Common myeloid progenitor, CD34-positive (primary cell): Measurements from ENCODE around the gene TOP3B.

Experiments used
- CTCF ChIA-PET: fragments of 350-600 bp; sonication (Branson Sonifier 250); formaldehyde crosslinking; loops from one replicate; lab custom pipeline; 2021; ENCODE audit warnings: antibody characterized with exemption; lab: Charles Lee
- POLR2A ChIA-PET: fragments of 350-600 bp; sonication (Branson Sonifier 250); formaldehyde crosslinking; loops from one replicate; lab custom pipeline; 2021; ENCODE audit warnings: antibody characterized with exemption; lab: Charles Lee
- DNase-seq, 3 donors: peaks; one replicate each; pipeline versions ENCODE4 v3.0.0 to v3.0.0-alpha.2; 2013
- H3K27ac ChIP-seq, 2 experiments: 1 replicate in 1 of 2; 2 replicates in 1 of 2; pipeline ENCODE4 v1.7.0; 2013; ENCODE audit warnings: inconsistent platforms in 2 of 2, low read length in 2 of 2, mild to moderate bottlenecking in 2 of 2, low read depth in 1 of 2, moderate library complexity in 1 of 2; ENCODE audit not compliant: severe bottlenecking in 2 of 2, insufficient read depth in 1 of 2, poor library complexity in 1 of 2
- H3K27me3 ChIP-seq, 5 experiments: replicated peaks in 2 of 5; 1 replicate in 3 of 5; 2 replicates in 2 of 5; pipeline versions ENCODE4 v1.6.1 to v1.7.0; 2013; ENCODE audit warnings: low read length in 4 of 5, mild to moderate bottlenecking in 2 of 5, moderate library complexity in 2 of 5, inconsistent platforms in 1 of 5; ENCODE audit not compliant: insufficient read depth in 5 of 5, control insufficient read depth in 4 of 5
- H3K36me3 ChIP-seq, 4 experiments: 1 replicate in 2 of 4; 2 replicates in 2 of 4; pipeline versions ENCODE4 v1.6.1 to v1.7.0; 2013; ENCODE audit warnings: low read length in 3 of 4, control low read depth in 1 of 4, mild to moderate bottlenecking in 1 of 4; ENCODE audit not compliant: control insufficient read depth in 4 of 4, insufficient read depth in 4 of 4
- H3K4me1 ChIP-seq, 4 experiments: 1 replicate in 3 of 4; 2 replicates in 1 of 4; pipeline versions ENCODE4 v1.6.1 to v1.7.1; 2013; ENCODE audit warnings: low read length in 3 of 4, mild to moderate bottlenecking in 3 of 4, control low read depth in 1 of 4, inconsistent platforms in 1 of 4, moderate library complexity in 1 of 4; ENCODE audit not compliant: control insufficient read depth in 4 of 4, insufficient read depth in 4 of 4; ENCODE audit errors: control extremely low read depth in 1 of 4
- H3K4me3 ChIP-seq, 7 experiments: 1 replicate in 4 of 7; 2 replicates in 3 of 7; pipeline versions ENCODE4 v1.5.1 to v1.7.0; 2013; ENCODE audit warnings: mild to moderate bottlenecking in 7 of 7, low read length in 6 of 7, moderate library complexity in 6 of 7, inconsistent platforms in 2 of 7, low read depth in 2 of 7, control low read depth in 1 of 7; ENCODE audit not compliant: insufficient read depth in 4 of 7, control insufficient read depth in 1 of 7; ENCODE audit errors: extremely low read depth in 1 of 7
- H3K9me3 ChIP-seq, 5 experiments: 1 replicate in 4 of 5; 2 replicates in 1 of 5; pipeline versions ENCODE4 v1.6.1 to v1.7.1; 2013; ENCODE audit warnings: low read length in 4 of 5, mild to moderate bottlenecking in 2 of 5, inconsistent platforms in 1 of 5, low read depth in 1 of 5, moderate library complexity in 1 of 5; ENCODE audit not compliant: control insufficient read depth in 4 of 5, insufficient read depth in 2 of 5; ENCODE audit errors: control extremely low read depth in 1 of 5
- WGBS: methylation state at CpG from one replicate; pipeline ENCODE4 v1.1.5; 2013; ENCODE audit not compliant: insufficient coverage; 5-methylcytosine and 5-hydroxymethylcytosine counted together

Gene TOP3B

GRCh38 chr22:22001664-22002525 lies 19.3 kb upstream of the TOP3B start:
- no peak overlapping the region for H3K27ac ChIP-seq
- DNase-seq = no peak
- H3K4me1 ChIP-seq = no peaks in the 10 kb centered on the region
- H3K27me3 ChIP-seq = peaks cover 0 to 3% (median 0%) of the 10 kb centered on the region in 5 experiments
- no peaks in the 10 kb centered on the region for H3K9me3 ChIP-seq
- no peaks in the 10 kb centered on the region for H3K36me3 ChIP-seq
- POLR2A ChIA-PET = no interaction called here
- no peak overlapping the region for H3K4me3 ChIP-seq
- WGBS = 100% methylated on average over 2 of the region's 2 CpGs
- CTCF ChIA-PET = interaction anchor here (0.5 to 0.6 kb wide), 2 partner anchors 16 to 837 kb away, joined by 3 read pairs; no protein-coding TSS in a partner anchor

DNA sequence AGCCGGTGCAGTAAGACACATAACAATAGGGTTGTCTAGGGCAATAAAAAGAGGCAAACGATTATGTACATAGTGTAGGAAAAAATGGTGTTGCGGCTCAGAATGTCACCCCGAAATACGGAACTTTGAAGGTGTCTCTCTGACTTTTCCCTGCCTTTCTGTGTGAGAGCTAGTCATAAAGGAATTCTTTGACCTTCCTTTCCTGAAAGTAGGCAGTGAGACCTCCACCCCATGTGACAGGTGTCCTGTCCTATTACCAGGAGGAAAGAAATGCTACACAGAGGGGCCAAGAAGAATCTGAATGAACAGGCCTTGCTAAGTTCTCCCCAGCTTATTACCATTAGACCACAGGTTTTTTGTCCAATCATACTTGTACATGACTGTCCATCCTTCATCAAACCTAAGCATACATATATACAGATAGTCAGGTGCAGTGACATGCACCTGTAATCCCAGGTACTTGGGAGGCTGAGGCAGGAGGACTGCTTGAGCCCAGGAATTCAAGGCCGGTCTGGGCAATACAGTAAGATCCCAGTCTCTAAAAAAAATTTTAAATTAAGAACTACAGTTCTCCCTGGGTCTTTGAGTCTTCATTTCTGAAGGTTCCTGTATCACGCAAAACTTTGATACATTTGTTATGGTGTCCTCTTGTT lies 16.1 kb upstream of the TOP3B start:
- WGBS = 98% methylated on average over 6 of the region's 7 CpGs
- Histone ChIP-seq H3K9me3 (no peaks in the 10 kb centered on the region), H3K27ac (no peak overlapping the region), H3K4me1 (no peaks in the 10 kb centered on the region), H3K27me3 (peaks cover 0 to 5% (median 0%) of the 10 kb centered on the region in 5 experiments), H3K36me3 (no peaks in the 10 kb centered on the region), H3K4me3 (no peak overlapping the region)
- ChIA-PET CTCF (interaction anchor here (1.5 kb wide), 1 partner anchor 9 kb away, joined by 3 read pairs; no protein-coding TSS in a partner anchor), POLR2A (no interaction called here)
- DNase-seq = no peak

DNA sequence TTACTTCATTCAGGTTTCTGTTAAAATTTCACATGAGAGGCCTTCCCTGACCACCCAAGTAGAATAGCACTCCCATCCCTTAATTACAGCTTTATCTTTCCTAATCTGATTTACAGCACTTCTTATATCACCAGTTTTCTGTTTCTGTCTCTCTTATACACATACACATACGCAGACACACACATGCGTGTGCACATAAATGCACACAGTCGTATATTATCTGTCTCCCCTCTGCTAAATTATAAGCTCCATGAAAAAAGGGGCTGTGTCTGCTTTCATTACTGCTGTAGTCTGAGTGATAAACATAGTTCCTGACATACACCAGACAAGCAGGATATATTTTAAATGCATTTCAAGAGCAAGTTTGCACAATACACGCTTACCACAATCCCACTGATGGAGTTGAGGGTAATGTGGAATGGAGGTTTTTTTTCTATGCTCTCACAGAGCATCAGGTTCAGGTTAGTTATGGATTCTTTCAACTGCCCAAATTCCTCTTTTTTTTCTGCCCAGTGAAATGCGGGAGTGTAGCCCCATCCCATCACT lies 13.7 kb upstream of the TOP3B start:
- Histone ChIP-seq H3K4me1 (no peaks in the 10 kb centered on the region), H3K9me3 (no peaks in the 10 kb centered on the region), H3K4me3 (no peak overlapping the region), H3K36me3 (no peaks in the 10 kb centered on the region), H3K27ac (no peak overlapping the region), H3K27me3 (peaks cover 0 to 8% (median 0%) of the 10 kb centered on the region in 5 experiments)
- no peak for DNase-seq
- POLR2A ChIA-PET = no interaction called here
- WGBS = 100% methylated on average over 3 of the region's 5 CpGs
- CTCF ChIA-PET = interaction anchor here (1.5 kb wide), 1 partner anchor 14 kb away, joined by 4 read pairs; the partner anchor contains the start of gene TOP3B

DNA sequence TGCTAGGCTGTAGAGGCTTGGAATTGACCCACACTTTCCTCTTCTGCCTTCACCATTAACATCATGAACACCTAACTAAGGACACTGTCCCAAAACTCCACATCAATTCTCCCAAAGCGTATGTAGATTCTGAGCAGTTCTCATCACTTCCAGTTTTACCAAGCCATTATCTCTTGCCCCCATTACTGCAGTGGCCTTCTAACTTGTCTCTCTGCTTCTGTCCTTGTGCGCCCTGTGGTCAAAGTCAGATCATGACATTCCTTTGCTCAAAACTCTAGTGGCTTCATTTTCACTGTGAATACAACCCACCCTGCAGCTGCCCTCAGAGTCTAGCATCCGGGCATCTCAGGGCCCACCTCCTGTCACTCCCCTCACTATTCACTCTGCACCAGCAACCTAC lies 13.1 kb upstream of the TOP3B start:
- H3K4me3 ChIP-seq = no peak overlapping the region
- H3K27me3 ChIP-seq = peaks cover 0 to 8% (median 0%) of the 10 kb centered on the region in 5 experiments
- 96% methylated on average over 3 of the region's 3 CpGs for WGBS
- DNase-seq = no peak
- no peaks in the 10 kb centered on the region for H3K9me3 ChIP-seq
- no peaks in the 10 kb centered on the region for H3K36me3 ChIP-seq
- no peak overlapping the region for H3K27ac ChIP-seq
- no peaks in the 10 kb centered on the region for H3K4me1 ChIP-seq
- CTCF ChIA-PET = interaction anchor here (1.5 kb wide), 1 partner anchor 13 kb away, joined by 4 read pairs; the partner anchor contains the start of gene TOP3B
- POLR2A ChIA-PET = no interaction called here

GRCh38 chr22:21994881-21995444 lies 12.4 kb upstream of the TOP3B start:
- POLR2A ChIA-PET = no interaction called here
- no peaks in the 10 kb centered on the region for H3K4me1 ChIP-seq
- no peaks in the 10 kb centered on the region for H3K36me3 ChIP-seq
- CTCF ChIA-PET = no interaction called here
- H3K9me3 ChIP-seq = no peaks in the 10 kb centered on the region
- H3K27ac ChIP-seq = no peak overlapping the region
- 89% methylated on average over 3 of the region's 3 CpGs for WGBS
- no peak overlapping the region for H3K4me3 ChIP-seq
- no peak for DNase-seq
- peaks cover 0 to 6% (median 0%) of the 10 kb centered on the region in 5 experiments for H3K27me3 ChIP-seq

DNA sequence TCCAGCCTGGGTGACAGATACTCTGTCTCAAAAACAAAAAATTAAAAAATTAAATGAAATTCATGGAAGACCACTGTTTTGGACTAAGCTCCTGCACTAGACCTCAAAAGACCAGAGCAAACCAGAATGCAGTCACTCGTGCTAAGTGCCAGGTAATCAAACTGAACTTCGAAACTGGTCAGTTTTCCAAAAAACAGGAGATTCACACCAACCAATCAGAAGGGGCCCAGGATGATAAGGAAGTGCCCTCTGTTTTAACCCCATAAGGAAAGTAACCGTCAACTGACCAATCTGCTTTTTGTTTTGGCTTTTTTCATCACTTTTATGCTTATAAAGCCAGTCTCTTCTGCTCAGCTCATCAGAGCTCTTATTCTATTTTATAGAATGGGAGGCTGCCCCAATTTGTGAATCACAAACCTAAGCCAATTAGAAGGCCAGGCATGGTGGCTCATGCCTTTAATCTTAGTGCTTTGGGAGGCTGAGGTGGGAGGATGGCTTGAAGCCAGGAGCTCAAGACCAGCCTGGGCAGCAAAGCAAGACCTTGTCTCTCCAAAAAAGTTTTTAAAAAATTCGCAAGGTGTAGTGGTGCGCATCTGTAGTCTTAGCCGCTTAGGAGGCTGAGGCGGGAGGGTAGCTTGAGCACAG lies 10.1 kb upstream of the TOP3B start:
- Histone ChIP-seq H3K27ac (no peak overlapping the region), H3K4me3 (no peak overlapping the region), H3K9me3 (no peaks in the 10 kb centered on the region), H3K27me3 (peaks cover 0 to 7% (median 0%) of the 10 kb centered on the region in 5 experiments), H3K36me3 (no peaks in the 10 kb centered on the region), H3K4me1 (no peaks in the 10 kb centered on the region)
- 97% methylated on average over 7 of the region's 7 CpGs for WGBS
- no peak for DNase-seq
- CTCF ChIA-PET = interaction anchor here (1.0 to 1.4 kb wide), 2 partner anchors 10 to 13 kb away, joined by 3 to 5 read pairs; partner anchors contain the start of gene TOP3B
- POLR2A ChIA-PET = interaction anchor here (0.5 kb wide), 1 partner anchor 269 kb away, joined by 4 read pairs; no protein-coding TSS in a partner anchor
